Body of pancreas (tissue), 4 donors: ENCODE data around the gene ROR1.
A peak's percentile ranks its signal among the peaks of the same experiment; 100 is the strongest.

ENCODE experiments used
- CTCF ChIP-seq, 7 experiments: fragments of 450-650 bp in 4 of 7; fragments of 200-600 bp in 3 of 7; sonication (generic) in 3 of 7; IDR thresholded peaks; one replicate each; pipeline ENCODE4 v1.5.1; 2016 to 2019; ENCODE audit warnings: antibody characterized with exemption in 7 of 7
- POLR2A ChIP-seq, 3 donors: fragments of 450-650 bp; IDR thresholded peaks; one replicate each; pipeline ENCODE4 v1.6.1; 2016; ENCODE audit warnings: antibody characterized with exemption in 3 of 3, mild to moderate bottlenecking in 2 of 3

- no peak for TF ChIP-seq CTCF (IDR thresholded peaks at IDR 0.05)
- TF ChIP-seq POLR2A (IDR thresholded peaks at IDR 0.05) = peak in 1 of 3 donors; percentile 15
These were observed 268.7 kb downstream of the ROR1 start for GRCh38 chr1:64042331-64043100.
